GM18502 (cell line): ENCODE results near the gene PLCD3.
A peak's percentile ranks its signal among the peaks of the same experiment; 100 is the strongest.

Experiments
- ATAC-seq: cut with Tn5 transposase; IDR thresholded peaks from one replicate; pipeline ENCODE4 v1.9.1; 2021; ENCODE audit warnings: mild to moderate bottlenecking; ENCODE audit not compliant: unreplicated experiment, poor library complexity

The PLCD3 gene, protein sequence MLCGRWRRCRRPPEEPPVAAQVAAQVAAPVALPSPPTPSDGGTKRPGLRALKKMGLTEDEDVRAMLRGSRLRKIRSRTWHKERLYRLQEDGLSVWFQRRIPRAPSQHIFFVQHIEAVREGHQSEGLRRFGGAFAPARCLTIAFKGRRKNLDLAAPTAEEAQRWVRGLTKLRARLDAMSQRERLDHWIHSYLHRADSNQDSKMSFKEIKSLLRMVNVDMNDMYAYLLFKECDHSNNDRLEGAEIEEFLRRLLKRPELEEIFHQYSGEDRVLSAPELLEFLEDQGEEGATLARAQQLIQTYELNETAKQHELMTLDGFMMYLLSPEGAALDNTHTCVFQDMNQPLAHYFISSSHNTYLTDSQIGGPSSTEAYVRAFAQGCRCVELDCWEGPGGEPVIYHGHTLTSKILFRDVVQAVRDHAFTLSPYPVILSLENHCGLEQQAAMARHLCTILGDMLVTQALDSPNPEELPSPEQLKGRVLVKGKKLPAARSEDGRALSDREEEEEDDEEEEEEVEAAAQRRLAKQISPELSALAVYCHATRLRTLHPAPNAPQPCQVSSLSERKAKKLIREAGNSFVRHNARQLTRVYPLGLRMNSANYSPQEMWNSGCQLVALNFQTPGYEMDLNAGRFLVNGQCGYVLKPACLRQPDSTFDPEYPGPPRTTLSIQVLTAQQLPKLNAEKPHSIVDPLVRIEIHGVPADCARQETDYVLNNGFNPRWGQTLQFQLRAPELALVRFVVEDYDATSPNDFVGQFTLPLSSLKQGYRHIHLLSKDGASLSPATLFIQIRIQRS

DNA sequence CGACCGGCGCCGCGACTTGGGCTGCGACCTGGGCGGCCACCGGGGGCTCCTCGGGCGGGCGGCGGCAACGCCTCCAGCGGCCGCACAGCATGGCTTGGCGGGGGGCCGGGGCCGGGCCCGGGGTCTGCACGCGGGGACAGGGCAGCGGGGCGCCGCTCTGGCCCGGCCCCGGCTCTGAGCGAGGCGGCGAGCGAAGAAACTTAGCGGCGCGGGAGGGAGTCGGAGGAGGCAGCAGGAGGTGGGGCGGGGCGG, at the start of gene PLCD3:
PLCD3 (minus strand) TSS at position 196 of the 252 bp plus-strand sequence; CDS start at position 91, 105 bp downstream.
- no peak for ATAC-seq

DNA sequence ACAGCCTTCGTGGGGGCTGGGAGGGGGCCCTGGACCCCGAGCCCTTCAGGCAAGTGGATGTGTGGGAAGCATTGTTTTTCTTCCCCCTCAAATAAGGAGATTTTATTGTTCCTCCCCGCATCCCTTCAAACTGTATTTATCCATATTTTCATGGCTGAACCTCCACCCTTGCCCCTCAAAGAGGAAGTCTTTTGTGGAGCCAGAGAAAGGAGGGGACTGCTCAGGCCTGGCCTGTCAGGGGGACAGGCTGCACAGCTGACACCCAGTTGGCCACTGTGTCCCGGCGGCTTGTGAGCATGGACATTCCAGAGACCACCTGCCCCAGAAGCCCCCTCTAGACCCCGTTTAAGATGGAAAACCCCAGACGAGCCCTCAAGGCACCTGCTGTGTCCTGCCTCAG, 45.2 kb upstream of the PLCD3 start:
- ATAC-seq, result no peak

DNA sequence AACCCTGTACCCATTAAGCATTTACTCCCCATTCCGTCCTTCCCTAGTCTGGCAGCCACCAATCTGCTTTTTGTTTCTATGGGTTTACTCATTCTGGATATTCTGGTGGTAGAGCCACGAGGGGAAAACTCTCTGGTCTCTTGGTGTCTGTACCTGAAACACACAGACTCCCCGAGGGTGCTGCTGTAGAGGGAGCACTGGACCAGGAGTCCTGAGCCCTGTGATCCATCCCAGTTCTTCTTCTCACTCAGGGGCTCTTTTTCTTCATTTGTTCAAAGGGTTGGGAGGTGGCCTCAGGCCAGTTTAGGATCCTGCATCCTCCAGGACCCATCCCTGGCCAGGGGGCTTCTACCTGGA, 43.4 kb upstream of the PLCD3 start:
- no peak for ATAC-seq

DNA sequence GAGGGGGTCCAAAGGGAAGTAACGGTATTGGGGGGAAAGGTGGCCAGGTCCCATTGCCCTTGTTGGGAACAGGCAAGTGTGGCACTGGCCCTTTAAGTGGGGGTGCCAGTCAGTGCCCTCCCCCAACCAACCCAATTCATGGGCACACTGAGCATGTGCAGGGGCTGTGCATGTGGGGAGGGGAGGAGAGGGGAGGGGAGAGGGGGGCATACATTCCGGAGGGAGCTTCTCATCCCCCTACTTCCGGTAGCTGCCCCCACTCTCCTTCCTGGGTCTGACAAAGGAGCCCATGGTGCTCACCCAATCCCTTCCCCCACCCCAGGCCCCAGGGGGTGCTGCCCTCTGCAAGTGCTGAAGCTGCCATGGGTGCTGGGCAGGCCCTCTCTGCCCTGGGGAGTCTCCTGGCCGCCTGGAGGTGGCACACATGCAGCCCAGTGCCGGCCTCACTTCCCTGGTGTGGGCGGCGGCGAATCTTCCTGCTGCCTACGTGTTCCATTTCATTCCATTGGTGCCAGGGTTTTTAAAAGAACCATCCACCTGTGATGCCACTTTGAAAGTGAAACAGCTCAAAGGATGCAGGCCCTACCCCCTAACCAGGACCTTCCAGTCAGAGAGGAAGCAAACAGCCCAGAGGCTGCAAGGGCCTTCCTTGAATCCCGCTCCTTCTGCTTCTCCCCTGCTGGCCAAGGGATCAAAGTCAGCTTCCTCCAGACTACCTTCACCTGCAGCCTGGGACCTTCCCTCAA, 40.4 kb upstream of the PLCD3 start:
- ATAC-seq, result no peak

DNA sequence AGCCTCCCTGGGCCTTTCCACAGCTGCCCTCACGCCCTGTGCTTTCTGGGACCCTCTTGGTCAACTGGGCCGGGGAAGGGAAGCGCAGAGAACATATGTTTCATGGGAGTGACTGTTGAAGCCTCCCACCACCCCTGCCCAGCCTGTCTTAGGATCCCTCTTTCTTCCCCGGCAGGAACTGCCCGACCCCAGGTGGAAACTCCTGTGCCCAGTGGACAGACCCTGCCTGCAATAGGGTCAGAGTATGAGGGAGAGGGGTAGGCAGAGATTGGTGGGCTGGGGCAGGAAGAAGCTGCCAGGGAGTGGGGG, 39.9 kb upstream of the PLCD3 start:
- ATAC-seq, result no peak

DNA sequence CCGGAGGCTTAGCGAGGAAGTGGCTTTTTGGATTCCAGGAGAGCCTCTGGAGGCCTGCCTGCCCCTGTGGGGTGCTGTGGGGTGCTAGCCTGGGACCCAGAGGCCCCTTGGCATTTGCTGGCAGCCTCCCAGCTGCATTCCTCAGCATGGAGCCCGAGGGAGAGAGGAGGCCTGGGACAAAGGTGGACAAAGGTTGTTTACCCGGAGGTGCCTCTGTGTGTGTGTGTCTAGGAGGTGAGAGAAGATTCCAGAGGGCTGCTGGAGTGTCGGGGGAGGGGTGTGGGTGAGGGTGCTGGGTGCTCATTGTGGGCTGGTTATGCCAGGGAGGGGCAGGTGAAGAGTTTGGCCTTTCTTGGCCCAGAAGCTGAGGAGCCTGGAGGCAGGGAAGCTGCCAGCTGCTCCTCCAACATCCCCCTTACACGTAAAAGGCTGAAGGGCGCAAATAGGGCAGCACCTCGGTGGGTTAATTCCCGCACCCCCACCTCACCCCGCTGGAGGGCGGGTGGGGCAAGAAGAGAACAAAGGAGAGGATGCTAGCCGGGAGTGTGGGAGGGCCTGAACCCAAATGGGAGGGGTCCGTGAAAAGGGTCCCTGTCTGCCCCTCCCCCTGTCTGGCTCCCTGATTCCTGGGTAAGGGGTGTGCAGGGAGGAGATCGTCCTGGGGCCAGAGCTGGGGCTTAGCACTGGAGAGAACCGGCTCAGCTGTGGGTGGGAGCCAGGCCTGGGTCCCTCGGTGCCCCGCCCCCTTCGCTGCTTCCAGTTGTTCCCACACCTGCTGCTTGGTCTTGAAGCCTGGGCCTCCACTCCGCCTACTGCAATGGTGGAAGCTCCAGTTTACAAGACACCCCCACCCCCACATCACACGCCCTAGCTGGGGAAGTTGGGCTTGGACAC, 39.3 kb upstream of the PLCD3 start:
- ATAC-seq, result no peak

DNA sequence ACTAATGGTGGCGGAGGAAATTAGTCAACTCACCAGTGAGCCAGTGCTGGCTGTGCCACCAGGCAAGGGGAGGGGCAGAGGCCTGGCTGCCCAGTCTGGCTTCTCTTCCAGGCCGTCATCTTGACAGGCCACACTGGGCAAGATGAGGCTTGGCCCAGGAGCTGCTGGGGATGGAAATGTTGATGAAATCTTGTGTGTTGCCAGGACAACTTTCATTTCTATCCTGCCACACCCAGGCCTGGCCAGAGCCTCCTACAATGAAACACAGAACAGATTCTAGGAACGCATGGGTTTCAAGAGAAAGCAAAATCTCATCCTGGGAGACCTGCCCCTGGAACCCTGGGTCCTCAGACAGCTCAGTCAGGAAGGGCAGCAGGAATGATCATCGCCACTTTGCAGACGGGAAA, 38.6 kb upstream of the PLCD3 start:
- ATAC-seq, result no peak

DNA sequence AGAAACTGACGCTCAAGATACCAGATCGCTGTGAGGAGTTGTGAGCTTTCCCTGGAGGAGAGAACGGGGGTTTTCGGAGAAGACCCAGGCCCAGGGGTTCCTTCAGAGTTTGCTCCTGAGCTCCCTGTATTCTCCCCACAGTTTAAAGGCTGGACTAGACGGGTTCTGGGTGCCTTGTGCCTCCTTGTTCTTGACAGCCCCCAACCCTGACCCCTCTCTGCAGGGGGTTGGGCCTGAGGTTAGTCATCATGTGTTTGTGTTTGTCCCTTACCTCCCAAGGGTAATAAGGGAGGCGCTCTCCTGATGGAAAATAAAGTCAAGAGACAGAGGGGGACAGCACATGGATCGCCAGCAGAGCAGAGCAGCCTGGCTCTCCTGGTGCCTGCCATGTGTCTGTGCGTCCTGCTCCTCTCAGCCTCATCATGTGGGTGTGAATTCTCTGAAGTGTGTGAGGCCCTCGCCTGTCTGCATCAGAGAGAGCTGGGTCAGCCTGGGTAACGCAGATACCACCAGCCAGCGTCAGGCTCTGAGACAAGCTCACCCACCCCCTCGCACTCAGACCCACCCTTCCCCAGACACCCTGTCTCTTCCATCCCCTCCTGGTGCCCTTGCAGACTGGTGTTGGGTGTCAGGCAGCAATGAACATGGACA, 38.1 kb upstream of the PLCD3 start:
- no peak for ATAC-seq

DNA sequence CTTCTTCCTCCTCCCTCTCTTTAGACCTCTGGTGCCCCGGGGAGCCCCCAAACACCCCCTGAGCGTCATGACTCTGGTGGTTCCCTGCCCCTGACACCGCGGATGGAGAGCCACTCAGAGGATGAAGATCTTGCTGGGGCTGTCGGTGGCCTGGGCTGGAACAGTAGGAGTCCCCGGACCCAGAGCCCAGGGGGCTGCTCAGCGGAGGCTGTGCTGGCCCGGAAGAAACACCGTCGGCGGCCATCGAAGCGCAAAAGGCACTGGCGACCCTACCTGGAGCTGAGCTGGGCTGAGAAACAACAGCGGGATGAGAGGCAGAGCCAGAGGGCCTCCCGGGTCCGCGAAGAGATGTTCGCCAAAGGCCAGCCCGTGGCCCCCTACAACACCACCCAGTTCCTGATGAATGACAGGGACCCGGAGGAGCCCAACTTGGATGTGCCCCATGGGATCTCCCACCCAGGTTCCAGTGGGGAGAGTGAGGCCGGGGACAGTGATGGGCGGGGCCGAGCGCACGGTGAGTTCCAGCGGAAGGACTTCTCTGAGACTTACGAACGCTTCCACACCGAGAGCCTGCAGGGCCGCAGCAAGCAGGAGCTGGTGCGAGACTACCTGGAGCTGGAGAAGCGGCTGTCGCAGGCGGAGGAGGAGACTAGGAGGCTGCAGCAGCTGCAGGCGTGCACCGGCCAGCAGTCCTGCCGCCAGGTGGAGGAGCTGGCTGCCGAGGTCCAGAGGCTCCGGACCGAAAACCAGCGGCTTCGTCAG, 36.9 kb upstream of the PLCD3 start:
- ATAC-seq, result no peak

DNA sequence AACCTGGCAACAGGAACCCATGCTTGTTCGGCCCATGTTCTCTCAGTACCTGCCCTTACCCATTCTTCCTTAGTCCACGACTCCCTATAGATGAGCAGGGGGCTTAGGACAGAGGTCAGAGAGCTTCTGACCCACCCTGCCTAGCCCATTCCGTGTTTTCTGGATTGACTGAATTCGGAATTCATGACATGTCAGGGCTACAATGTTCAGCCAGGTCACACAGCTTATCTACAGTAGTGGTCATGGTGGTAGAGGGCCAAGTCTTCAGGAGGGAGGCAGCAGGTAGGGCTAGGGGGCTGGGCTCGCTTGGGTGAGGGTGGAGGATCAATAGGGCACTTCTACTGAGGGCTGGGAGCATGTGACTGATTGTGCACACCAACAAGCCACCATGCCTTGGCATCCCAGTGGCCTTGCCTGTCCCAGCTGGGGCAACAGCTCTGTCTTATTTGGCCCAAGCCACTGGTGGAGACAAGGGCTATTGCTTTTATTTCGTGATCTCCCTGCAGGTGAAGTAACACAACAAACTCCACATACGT, 32.5 kb upstream of the PLCD3 start:
- no peak for ATAC-seq

DNA sequence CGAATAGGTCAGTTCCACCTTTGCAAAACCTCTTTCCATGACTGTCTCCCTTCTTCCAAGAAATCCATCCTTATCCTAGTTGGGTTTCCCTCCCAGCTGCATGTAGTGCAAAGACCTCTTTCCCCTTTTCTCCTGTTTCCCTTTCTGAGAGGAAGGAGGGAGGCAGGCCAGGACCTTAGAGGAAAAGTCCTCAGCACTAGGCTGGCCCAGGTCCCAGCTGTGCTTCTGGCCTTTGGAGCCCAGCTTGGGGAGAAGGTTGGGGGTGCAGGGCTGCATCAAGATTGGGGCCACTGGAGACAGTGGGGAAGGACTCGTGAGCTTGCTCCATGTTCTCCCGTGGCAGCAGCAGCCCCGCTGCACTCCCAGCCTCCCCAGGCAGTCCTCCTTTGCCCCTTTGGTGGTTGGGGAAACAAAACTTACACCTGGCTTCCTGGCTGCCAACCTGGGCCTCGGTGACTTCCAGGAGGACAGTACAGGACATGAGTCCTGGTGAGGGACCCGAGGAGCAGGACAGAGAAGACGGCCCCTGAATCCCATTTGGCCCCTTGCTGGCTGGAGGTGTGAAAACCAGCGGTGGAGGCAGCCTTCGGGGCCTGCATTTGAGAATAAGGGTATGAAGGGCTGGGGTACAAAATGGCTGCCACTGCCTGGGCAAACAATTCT, 29.8 kb upstream of the PLCD3 start:
- ATAC-seq, result peak; percentile 5

DNA sequence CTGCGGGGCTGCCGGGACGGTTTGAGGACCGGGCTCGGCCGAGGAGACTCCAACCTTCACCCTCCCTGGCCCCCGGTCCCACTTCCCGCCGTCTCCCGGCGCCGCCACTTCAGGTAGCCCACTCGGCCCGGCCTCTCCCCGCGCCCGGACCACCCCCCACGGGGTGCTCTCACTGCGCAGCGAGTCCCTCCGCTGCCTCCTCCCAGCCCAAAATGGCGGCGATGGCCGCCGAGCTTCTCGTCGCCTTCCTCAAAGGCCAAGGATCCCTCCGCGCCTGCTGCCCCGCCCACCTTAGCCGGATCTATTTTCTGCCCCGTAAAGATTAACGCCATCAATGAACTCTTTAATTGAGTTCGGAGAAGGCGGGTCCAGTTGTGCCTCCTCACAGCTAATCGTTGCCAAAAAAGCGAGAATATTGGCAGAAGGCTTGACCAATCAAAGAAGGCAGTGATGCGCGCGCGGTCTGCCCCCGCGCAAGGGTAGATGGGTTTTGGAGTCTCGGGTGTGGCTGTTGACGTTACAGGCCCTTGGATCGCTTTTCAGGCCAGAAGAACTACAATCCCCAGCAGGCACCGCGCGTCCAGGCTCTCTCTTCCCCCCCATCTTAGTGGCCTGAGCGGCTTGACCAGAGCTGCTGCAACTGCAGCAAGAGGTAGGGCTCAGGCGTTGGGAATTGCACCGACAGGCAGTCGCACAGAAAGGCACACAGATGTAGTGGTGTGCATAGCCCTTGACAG, 29.1 kb upstream of the PLCD3 start, which contains the start of gene HEXIM2:
HEXIM2 (plus strand) TSS at position 588 of the 737 bp plus-strand sequence. CDS start 919 bp downstream, outside the sequence.
- ATAC-seq, result peak; percentile 90

DNA sequence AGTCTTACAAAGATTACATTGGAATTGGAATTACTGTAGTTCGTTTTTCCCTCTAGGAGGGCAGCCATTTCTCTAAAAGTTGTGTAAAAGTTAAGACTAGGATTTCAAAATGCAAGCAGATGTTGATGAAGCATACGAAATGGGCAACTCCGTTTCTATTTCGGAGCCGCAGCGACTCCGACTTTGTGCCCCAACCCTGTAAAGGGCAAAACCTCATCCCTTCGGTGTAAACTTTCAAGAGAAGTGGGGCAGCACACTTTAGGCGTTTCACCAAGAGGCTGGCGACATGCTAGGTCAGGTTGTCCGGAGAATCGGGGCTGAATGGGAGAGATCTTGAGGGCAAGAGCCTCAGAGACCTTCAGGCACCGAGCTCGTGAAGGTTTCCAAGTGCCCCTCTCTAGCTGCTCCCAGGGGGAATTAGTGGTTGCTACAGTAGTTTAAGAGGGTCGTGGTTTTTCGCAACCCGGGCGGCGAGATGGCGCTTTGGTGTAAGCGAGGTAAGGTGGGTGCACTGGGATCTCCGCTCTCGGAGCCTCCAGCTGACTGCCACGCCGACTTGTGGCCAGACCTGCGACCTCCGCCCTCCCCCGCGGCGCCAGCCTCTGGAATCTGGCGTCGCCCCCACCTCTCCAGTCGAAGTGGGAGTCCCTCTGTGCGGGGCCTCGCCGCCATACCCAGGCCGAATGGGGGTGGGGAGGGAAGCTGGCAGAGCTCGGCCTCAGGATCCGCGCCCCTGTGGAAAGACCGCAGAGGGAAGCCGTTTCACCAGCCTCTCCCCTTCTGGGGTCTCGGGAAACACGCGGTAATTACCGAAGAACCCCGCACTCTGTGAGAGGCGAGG, 28.4 kb upstream of the PLCD3 start:
- ATAC-seq, result peak; percentile 19

DNA sequence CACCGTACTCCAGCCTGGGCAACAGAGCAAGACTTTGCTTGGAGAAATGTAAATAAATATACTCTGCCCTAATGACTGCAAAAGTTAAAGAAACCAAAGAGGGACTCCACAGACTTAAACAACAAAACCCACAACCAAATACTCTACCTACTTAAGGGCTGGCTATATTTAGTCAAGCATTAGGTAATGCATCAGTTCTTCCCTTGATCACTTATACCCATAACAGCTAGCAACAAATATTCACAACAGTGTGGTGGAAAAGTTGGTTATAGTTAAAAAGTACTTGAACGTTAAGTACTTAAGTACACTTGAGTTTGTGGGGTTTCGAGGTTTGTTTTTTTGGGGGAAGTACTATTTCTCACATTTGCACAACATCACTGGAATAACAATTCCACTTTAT, 23.9 kb upstream of the PLCD3 start:
- ATAC-seq, result no peak

DNA sequence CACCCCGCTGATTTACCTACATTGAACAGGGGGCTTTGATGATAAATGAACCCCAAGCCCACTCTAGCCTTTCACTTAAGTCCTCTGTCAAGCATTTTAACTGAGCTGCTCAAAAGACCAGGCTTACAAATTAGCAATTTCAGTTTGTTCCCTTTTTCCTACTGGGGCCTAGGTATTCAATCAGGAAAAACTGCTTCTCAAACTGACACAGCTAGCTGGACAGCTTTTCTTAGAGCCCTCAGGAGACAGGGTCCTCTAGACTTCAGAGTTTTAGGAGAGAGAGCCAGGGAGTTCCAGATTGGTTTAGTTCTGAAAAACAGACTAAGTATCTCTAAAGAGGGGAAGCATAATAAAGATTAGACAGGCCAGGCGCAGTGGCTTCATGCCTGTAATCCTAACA, 23.2 kb upstream of the PLCD3 start:
- no peak for ATAC-seq

DNA sequence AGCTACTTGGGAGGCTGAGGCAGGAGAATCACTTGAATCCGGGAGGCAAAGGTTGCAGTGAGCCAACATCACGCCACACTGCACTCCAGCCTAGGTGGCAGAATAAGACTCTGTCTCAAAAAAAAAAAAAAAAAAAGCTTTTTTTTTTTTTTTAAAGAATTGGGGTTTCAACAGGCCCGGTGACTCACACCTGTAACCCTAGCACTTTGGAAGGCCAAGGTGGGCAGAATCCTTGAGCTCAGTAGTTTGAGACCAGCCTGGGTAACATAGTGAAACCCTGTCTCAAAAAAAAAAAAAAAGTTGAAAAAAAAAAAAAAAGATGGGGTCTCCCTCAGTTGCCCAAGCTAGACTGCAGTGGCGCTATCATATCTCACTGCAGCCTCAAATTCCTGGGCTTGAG, 22.7 kb upstream of the PLCD3 start:
- ATAC-seq, result no peak
